Measurements from ENCODE around the gene NXT2. TPM values are rescaled to one million over a fixed set of nuclear protein-coding genes. Genes with fewer than 3 reads are reported as not detected.
A peak's percentile ranks its signal among the peaks of the same experiment; 100 is the strongest.
"Not testable (repeated sequence)": the region's sequence is repeated elsewhere in the genome, so short reads cannot be mapped to it uniquely, and the experiment has no call there.

The NXT2 gene
- total RNA-seq = 10.5 and 12.9 TPM in 2 replicates

- peak; percentile 83 for DNase-seq (ENCODE audit: low read depth)
Measured at GRCh38 chrX:109536439-109537323, at the start of gene NXT2. NXT2 (plus strand) TSS chrX:109536844; CDS start chrX:109537007, 163 bp downstream.

- no peak for DNase-seq (ENCODE audit: low read depth)
Measured at GRCh38 chrX:109487640-109488039, 49.0 kb upstream of the NXT2 start.

GRCh38 chrX:109489174-109489573 is 47.5 kb upstream of the NXT2 start:
- no peak for DNase-seq (ENCODE audit: low read depth)

GRCh38 chrX:109498434-109498833 is 38.2 kb upstream of the NXT2 start:
- no peak for DNase-seq (ENCODE audit: low read depth)

- no peak for DNase-seq (ENCODE audit: low read depth)
Measured at GRCh38 chrX:109501176-109501575, 35.5 kb upstream of the NXT2 start.

- no peak for DNase-seq (ENCODE audit: low read depth)
Measured at GRCh38 chrX:109508915-109509314, 27.7 kb upstream of the NXT2 start.

- no peak for DNase-seq (ENCODE audit: low read depth)
Measured at GRCh38 chrX:109511113-109511512, 25.5 kb upstream of the NXT2 start.

- no peak for DNase-seq (ENCODE audit: low read depth)
Measured at GRCh38 chrX:109519001-109519400, 17.6 kb upstream of the NXT2 start.

GRCh38 chrX:109533005-109533404 is 3.6 kb upstream of the NXT2 start:
- no peak for DNase-seq (ENCODE audit: low read depth)

- no peak for DNase-seq (ENCODE audit: low read depth)
Measured at GRCh38 chrX:109533631-109534030, 3.0 kb upstream of the NXT2 start.

- no peak for DNase-seq (ENCODE audit: low read depth)
Measured at GRCh38 chrX:109534933-109535332, 1.7 kb upstream of the NXT2 start.

- no peak for DNase-seq (ENCODE audit: low read depth)
Measured at GRCh38 chrX:109535578-109535977, 1.1 kb upstream of the NXT2 start.

GRCh38 chrX:109537324-109537665 is 651 bp downstream of the NXT2 start:
- peak; percentile 84 for DNase-seq (ENCODE audit: low read depth)

GRCh38 chrX:109539007-109539406 is 2.4 kb downstream of the NXT2 start:
- DNase-seq (ENCODE audit: low read depth) = not testable (repeated sequence)

- no peak for DNase-seq (ENCODE audit: low read depth)
Measured at GRCh38 chrX:109553862-109554261, 17.2 kb downstream of the NXT2 start.

GRCh38 chrX:109576083-109576482 is 39.4 kb downstream of the NXT2 start:
- DNase-seq (ENCODE audit: low read depth) = not testable (repeated sequence)

GRCh38 chrX:109577055-109577454 is 40.4 kb downstream of the NXT2 start:
- no peak for DNase-seq (ENCODE audit: low read depth)

- DNase-seq (ENCODE audit: low read depth) = no peak
Measured at GRCh38 chrX:109578916-109579315, 42.3 kb downstream of the NXT2 start.

- DNase-seq (ENCODE audit: low read depth) = no peak
Measured at GRCh38 chrX:109585488-109585887, 48.8 kb downstream of the NXT2 start.

GRCh38 chrX:109590176-109590575 is 53.5 kb downstream of the NXT2 start:
- no peak for DNase-seq (ENCODE audit: low read depth)

Measured in renal cortical epithelial cell (primary cell).